Glutamatergic neuron (in vitro differentiated cells): Measurements from ENCODE around the gene COA3. TPM values are rescaled to one million over a fixed set of nuclear protein-coding genes. Genes with fewer than 3 reads are reported as not detected.
"Not testable (repeated sequence)": the region's sequence is repeated elsewhere in the genome, so short reads cannot be mapped to it uniquely, and the experiment has no call there.

Experiments used
- DNase-seq: peaks from one replicate; pipeline ENCODE4 v3.0.0; 2022
- H3K27ac Mint-ChIP-seq: one replicate; pipeline ENCODE4 v1.8.0; 2020; ENCODE audit warnings: mild to moderate bottlenecking, mixed read lengths, inconsistent platforms; ENCODE audit not compliant: unreplicated experiment
- H3K27me3 Mint-ChIP-seq: one replicate; pipeline ENCODE4 v1.8.0; 2020; ENCODE audit warnings: mild to moderate bottlenecking, moderate library complexity, mixed read lengths, inconsistent platforms; ENCODE audit not compliant: unreplicated experiment
- H3K36me3 Mint-ChIP-seq: one replicate; pipeline ENCODE4 v1.8.0; 2020; ENCODE audit warnings: mild to moderate bottlenecking, mixed read lengths, inconsistent platforms; ENCODE audit not compliant: unreplicated experiment
- H3K4me1 Mint-ChIP-seq: one replicate; pipeline ENCODE4 v1.8.0; 2020; ENCODE audit warnings: mild to moderate bottlenecking, low read depth, mixed read lengths, inconsistent platforms; ENCODE audit not compliant: unreplicated experiment
- H3K4me3 Mint-ChIP-seq: one replicate; pipeline ENCODE4 v1.8.0; 2020; ENCODE audit warnings: mild to moderate bottlenecking, mixed read lengths, inconsistent platforms; ENCODE audit not compliant: unreplicated experiment
- H3K9me3 Mint-ChIP-seq: one replicate; pipeline ENCODE4 v1.8.0; 2020; ENCODE audit warnings: mild to moderate bottlenecking, moderate library complexity, mixed read lengths, inconsistent platforms; ENCODE audit not compliant: unreplicated experiment
- CTCF ChIP-seq: fragments of 200-600 bp; sonication (generic); IDR thresholded peaks from one replicate; pipeline ENCODE4 v1.5.0; 2021; ENCODE audit not compliant: partially characterized antibody, unreplicated experiment
- total RNA-seq: library from RNA; stranded (reverse); fragmentation: NEBNext Ultra II Directional; extraction: Animal tissue kit (Norgen Biotek cat#: 25700); gene quantifications from one replicate; pipeline ENCODE4 v1.2.1, GENCODE V29; 2021; ENCODE audit not compliant: unreplicated experiment

The COA3 gene
- total RNA-seq, 1 donor from 2014 or later = 56.7 TPM

DNA sequence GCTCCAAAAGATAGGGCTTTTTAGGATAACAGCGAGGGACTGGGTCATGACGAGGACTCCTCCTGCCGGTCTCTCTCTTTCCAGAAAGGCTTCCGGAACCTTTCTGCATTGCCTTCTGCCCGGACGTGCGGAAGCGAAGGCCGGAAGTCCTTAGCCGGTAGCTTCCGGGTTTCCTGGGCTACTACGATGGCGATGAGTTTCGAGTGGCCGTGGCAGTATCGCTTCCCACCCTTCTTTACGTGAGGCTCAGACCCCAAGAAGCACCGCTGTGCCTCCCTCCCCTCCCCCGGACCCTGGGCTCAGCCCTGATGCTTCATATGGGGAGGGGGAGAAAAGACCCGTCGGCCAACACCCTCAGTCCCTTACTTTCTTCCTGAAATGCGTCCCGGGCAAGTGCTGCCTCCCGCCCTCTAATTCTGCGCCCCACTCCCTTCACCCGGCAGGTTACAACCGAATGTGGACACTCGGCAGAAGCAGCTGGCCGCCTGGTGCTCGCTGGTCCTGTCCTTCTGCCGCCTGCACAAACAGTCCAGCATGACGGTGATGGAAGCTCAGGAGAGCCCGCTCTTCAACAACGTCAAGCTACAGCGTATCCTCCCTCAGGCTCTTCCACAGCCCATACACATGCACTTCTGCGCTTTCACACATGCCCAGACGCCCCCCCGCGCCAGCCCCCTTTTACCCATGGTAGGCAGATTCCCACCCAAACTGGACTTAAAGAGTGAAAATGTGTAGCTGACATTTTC, 25.0 kb downstream of the COA3 start, which contains the start of gene VPS25:
Gene VPS25, plus strand, starts transcription at position 160 of the 746 bp plus-strand sequence. Its CDS starts 27 bp downstream, at position 187.
- H3K9me3 Mint-ChIP-seq = no peaks in the 10 kb centered on the region
- peak within 1 kb of the TSS; percentile 98 for H3K27ac Mint-ChIP-seq
- H3K36me3 Mint-ChIP-seq = no peaks in the 10 kb centered on the region
- H3K4me3 Mint-ChIP-seq = peak within 1 kb of the TSS; percentile 100
- peaks cover 5% of the 10 kb centered on the region for H3K27me3 Mint-ChIP-seq
- TF ChIP-seq CTCF = no peak
- DNase-seq = peak; percentile 79
- H3K4me1 Mint-ChIP-seq = peaks cover 8% of the 10 kb centered on the region

GRCh38 chr17:42772945-42773289, 25.6 kb downstream of the COA3 start:
- no peak for DNase-seq
- Mint-ChIP-seq H3K36me3 (no peaks in the 10 kb centered on the region), H3K27ac (peak overlapping the region; percentile 98), H3K9me3 (no peaks in the 10 kb centered on the region), H3K4me3 (peak overlapping the region; percentile 100), H3K27me3 (peaks cover 8% of the 10 kb centered on the region), H3K4me1 (peaks cover 8% of the 10 kb centered on the region)
- TF ChIP-seq CTCF = no peak

DNA sequence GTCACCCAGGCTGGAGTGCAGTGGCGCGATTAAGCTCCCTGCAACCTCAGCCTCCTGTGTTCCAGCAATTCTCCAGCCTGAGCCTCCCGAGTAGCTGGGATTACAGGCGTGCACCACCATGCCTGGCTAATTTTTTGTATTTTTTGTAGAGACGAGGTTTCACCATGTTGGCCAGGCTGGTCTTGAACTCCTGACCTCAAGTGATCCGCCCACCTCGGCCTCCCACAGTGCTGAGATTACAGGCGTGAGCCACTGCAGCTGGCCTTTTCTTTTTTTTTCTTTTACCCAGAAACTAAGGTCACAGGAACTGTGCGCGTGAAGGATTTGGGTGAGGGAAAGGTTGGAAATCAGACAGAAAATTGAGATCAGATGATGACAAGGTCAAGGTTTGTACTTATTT, 28.5 kb downstream of the COA3 start:
- not testable (repeated sequence) for H3K9me3 Mint-ChIP-seq, H3K36me3 Mint-ChIP-seq, DNase-seq, H3K4me1 Mint-ChIP-seq, H3K4me3 Mint-ChIP-seq, H3K27ac Mint-ChIP-seq
- peaks cover 13% of the 10 kb centered on the region for H3K27me3 Mint-ChIP-seq

DNA sequence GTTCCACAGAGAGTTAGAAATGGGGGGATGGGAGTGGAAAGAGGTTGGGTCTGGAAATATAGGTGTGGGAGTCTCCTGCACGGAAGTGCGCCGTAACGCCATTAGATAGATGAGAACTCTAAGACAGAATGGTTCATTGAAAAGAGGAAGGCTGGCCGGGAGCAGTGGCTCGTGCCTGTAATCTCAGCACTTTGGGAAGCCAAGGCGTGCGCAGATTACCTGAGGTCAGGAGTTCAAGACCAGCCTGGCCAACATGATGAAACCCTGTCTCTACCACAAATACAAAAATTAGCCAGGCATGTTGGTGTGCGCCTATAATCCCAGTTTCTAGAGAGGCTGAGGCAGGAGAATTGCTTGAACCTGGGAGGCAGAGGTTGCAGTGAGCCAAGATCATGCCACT, 30.5 kb downstream of the COA3 start:
- not testable (repeated sequence) for H3K36me3 Mint-ChIP-seq, H3K27ac Mint-ChIP-seq, H3K9me3 Mint-ChIP-seq, H3K4me3 Mint-ChIP-seq, DNase-seq, H3K27me3 Mint-ChIP-seq, H3K4me1 Mint-ChIP-seq

DNA sequence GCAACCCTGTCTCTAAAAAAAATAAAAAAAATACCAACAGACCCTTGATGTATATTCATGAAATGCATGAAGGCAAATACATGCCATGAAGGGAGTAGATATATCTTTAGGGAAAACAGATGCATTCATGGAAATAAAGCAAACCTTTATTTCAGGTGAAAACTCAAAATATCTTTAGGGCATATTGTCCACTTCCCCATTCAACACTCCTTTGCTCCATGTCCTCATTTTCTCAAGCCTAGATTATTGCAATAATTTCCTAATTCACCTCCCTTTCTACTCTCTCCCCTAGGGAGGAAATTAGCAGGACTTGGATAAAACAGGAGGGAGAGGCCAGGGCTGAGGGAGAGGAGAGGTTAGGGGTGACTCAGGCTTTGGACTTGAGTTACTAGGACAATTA, 31.0 kb downstream of the COA3 start:
- H3K9me3 Mint-ChIP-seq = no peaks in the 10 kb centered on the region

More for the DNA sequence above, 31.0 kb downstream of the COA3 start:
- Mint-ChIP-seq H3K27ac (no peak overlapping the region), H3K4me3 (no peak overlapping the region), H3K36me3 (no peaks in the 10 kb centered on the region), H3K27me3 (peaks cover 10% of the 10 kb centered on the region), H3K4me1 (peaks cover 5% of the 10 kb centered on the region)
- no peak for TF ChIP-seq CTCF
- no peak for DNase-seq
